GM19328 (cell line): Measurements from ENCODE around the gene RAB31.

Source experiments
- ATAC-seq: cut with Tn5 transposase; IDR thresholded peaks from one replicate; pipeline ENCODE4 v1.9.1; 2021; ENCODE audit warnings: mild to moderate bottlenecking, moderate library complexity; ENCODE audit not compliant: unreplicated experiment

RAB31 gene

DNA sequence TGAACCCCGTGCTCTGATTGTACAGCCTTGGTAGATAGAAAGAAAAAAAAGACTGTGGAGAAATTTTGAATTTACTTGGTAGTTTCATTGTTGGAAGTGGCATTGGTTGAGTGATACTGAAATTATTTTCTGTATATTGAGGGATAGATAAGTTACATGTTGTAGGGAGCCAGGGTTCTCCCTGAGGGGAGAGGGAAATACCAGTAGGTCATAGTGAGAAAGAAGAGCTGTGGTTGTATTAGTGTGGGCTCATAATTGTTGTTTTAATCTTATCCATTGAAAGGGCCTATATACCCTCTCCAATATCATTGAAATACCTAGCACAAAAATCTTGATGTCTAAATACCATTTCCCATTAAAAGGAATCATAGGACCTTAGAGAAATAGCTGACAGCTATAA is 16.9 kb upstream of the RAB31 start:
- no peak for ATAC-seq

- no peak for ATAC-seq
Measured at GRCh38 chr18:9694174-9694573, 13.9 kb upstream of the RAB31 start.

DNA sequence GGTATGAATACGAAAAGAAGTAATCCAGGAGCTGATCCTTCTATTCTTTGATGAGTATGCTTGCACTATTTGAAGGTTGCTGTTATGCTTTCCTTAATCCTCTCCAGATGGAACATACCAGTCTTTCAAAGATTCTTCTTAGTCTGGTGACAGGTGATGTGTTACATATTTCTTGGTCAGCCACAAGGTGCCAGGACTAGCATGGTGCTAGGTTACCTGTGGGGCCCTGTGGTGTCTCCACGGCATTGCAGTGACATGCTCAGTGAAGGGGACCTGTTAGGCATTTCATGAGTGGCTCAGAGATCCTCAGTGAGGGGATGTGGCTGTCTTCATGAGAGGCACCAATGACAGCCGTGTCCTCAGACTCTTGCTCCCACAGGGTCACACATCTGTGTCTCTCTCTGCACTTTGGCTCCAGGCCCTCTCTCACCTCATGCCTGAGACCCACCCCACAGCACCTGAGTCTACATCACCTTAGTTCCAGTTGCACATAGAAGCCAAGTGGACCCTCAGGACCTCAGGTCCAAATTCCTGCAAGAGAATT is 13.1 kb upstream of the RAB31 start:
- no peak for ATAC-seq

- ATAC-seq, result no peak
Measured at GRCh38 chr18:9695605-9696004, 12.5 kb upstream of the RAB31 start.

GRCh38 chr18:9696112-9696511 is 12.0 kb upstream of the RAB31 start:
- ATAC-seq, result no peak

- ATAC-seq, result no peak
Measured at GRCh38 chr18:9696701-9697100, 11.4 kb upstream of the RAB31 start.

GRCh38 chr18:9697121-9697520 is 11.0 kb upstream of the RAB31 start:
- ATAC-seq, result no peak

DNA sequence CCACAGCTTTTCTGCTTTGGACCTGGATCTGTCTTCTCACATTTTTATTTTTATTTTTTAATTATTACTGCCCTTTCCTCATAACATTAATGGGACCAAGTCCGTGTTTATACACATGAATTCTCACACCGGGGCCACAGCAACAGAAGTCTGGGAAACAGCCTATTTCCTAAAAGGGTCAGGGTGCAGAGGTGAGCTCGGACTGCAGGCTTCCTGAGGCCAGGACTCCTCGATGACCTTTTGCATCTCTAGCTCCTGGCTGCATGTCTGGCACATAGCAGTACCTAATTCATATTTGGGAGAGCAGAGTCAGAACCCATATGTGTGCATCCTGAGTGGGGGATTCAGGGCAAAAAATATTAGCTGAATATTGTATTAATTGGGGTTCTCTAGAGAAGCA is 9.6 kb upstream of the RAB31 start:
- no peak for ATAC-seq

DNA sequence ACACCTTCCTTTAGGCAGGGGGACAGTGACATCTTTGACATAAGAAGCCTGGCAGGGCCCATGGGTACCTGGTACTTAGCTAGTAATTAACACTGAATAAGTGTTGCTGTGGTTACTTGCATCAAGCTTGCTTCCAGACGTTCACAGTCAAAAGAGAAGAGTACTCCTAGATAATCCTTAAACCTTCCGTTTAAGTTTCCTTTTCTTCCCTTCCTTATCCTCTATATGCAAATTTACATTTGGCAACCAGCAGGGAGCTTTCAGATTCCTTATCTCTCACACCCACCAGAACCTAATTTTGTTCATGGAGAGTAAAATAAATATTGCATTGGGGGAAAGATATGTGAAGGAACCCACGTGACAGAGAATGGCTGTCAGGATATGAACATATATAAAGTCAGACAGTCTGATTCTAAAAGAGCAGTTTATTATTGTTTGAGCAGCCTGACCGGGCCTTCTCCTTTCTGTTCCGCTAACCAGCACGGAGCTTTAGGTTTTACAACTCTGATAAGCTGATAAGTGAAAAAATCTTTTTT is 7.8 kb upstream of the RAB31 start:
- ATAC-seq, result no peak

DNA sequence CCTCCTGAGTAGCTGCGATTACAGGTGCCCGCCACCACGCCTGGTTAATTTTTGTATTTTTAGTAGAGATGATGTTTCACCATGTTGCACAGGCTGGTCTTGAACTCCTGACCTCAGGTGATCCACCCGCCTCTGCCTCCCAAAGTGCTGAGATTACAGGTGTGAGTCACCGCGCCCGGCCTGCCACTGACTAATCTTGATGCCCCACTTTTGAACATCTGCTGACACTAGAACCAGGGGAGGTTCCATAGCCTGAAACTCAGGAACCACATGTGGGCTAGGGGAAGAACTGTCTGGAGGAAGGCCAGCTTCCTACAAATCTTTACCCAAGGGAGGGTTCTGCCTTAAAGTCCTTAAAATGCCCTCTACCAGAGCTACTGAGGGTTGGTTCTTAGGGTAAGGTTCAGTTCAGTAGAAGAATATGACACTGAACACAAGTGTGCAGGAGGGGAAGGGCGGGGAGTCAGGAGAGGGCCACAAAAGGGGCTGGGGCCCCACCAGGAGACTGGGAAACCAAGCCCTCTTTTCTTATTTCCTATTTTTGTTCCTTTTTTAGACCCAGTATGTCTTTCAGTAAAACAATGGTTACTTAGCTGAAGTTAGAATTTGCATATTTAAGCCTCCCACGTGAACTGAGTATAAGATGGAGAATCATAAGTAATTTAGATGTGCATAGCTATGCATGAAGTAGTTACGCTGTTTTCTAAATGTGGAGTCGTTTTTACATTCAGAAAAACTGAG is 6.3 kb upstream of the RAB31 start:
- no peak for ATAC-seq

- ATAC-seq, result no peak
Measured at GRCh38 chr18:9704233-9705118, 3.6 kb upstream of the RAB31 start.

- no peak for ATAC-seq
Measured at GRCh38 chr18:9705183-9705829, 2.8 kb upstream of the RAB31 start.

DNA sequence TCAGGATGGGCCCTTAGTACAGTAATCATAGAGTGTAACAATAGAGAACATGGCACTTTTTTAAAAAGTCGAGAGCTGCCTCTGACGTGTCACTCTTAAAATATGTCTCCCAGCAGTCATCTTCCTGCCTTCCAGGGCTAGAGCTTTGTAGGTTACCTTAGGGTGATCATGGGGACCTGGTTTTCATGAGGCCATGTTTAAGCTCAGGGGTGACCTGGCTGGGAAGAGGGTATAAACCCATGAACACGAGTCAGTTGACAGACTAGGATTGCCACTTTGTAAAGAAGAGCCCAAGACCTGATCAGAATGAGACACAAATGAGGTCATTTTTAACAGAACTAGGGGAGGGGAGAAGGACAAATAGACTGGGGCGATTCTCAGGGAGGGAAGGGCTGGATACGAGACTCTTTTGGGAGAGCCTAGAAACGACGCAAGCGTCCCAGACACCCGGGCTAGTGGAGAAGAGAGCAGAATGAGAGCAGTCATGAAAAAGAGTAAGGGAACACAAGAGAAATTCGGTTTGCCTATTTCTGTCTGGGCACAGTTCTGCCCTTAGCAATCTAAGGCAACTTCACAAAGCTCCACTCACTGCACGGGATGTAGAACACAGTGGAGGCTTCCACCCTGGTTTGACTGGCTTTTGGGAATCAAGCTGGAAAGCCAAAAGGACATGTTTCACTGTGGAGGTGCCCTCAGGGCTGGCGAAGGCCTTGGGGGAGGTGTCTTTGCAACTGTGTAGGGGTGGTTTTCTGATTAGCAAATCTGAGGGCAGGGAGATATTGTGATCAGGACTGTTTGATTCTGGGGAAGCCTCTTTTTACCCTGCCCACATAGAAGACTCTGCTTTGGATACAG is 1.8 kb upstream of the RAB31 start:
- ATAC-seq, result no peak

- no peak for ATAC-seq
Measured at GRCh38 chr18:9707381-9708056, 582 bp upstream of the RAB31 start.

DNA sequence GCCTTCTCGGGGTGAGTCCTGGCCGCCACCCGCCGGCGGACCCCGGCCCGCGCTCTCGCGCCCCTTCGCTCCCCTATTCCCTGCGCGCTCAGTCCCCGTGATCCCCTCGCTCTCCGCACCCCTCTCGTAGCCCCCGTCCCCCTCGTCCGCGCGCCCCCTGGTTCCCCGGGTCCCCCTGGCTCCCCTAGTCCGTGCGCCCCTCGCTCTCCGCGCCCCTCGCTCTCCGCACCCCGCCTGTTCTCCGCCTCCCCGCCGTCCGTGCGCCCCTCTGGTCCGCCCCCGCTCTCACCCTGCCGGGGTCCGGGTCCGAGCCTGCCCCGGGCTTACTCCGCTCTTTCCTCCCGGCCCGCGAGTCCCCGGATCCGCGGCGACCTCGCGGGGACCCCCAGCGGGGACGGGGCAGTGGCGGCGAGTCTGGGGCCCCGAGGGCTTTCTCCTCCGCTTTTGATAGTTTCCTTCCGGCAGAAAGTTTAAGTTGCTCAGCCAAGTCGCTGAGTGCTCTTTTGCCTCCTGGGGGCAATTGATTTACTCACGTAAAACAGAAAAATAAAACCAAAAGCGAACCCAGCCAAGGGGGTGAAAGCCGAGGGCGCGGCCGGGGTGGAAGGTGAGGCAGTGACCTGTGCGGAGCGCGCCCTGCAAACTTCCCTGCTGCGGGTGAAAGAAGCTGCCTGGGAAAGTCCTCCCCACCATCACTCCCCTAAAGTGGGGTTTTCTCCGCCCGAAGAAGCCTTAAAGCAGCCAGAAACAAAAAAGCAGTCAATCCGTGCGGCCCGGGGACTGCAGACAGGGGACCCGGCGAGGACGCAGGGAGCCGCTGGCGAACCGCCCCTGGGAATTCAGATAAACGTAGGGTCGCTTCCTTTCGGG is 568 bp downstream of the RAB31 start:
- no peak for ATAC-seq

DNA sequence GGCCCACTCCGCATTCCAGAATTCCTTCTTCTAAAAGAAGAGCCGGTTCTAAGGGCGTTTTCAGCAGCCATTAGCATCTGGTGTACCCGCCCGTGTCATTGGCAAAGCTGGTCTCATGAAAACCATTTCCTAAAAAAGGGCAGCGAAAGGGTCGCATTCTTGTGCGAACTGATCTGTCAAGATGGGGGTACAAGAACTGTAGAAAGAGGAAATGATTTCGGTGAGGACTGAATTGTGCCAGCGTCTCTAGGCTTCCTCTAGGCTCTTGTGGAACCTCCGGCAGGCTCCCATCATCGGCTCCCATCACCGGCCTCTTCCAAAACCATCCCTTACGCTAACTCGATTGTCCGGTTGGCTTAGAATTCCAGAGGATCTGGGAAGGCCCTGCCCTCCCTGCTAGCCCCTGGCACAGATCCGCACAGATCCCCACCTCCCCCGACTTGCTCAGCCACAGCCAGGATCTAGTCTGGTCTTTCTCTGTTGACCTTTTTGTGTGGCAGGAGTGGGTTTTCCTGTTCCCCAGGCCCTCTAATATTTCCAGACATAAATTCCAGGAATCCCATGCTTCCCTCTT is 1.3 kb downstream of the RAB31 start:
- ATAC-seq, result no peak

GRCh38 chr18:9710037-9710436 is 1.9 kb downstream of the RAB31 start:
- no peak for ATAC-seq

DNA sequence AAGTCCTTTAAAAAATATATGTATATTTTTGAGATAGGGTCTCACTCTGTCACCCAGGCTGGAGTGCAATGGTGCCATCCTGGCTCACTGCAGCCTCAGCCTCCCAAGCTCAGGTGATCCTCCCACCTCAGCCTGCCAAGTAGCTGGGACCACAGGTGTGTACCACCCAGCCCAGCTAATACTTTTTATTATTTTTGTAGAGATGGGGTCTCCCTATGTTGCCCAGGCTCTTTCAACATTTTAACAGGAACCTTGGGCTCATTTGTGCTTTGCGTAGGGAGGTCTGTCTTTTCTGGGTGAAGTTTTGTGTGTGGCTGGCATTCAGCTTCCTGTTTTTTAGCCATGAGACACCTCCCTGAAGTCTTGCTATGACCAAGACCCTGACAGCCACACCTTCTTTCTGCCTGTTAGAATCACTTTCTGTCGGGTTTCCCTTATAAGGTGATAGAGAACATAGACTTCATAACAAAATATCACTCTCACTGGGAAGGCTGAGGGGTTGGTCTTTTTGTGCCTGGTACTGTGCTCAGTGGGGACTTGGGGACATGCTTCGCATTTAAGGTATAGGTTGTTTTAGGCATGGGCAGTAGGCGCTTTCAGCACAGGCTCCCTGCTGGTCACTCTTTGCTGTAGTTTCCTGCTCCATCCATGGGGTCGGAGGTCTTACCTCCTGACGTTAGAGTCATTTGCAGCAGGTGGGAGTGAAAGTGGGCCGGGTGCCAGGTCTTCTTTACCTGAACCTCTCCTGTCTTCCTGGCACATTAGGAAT is 3.4 kb downstream of the RAB31 start:
- ATAC-seq, result no peak
